IPS DF 6.9 (cell line): ENCODE measurements around the gene TEPSIN.

ENCODE experiments used
- DNase-seq: peaks from one replicate; pipeline ENCODE4 v3.0.0-alpha.2; 2013; ENCODE audit warnings: low read depth, low spot score
- H3K27ac ChIP-seq: one replicate; pipeline ENCODE4 v1.5.1; 2013; ENCODE audit warnings: low read length, control low read depth
- H3K27me3 ChIP-seq: 2 replicates; pipeline ENCODE4 v1.6.1; 2013; ENCODE audit warnings: mild to moderate bottlenecking, low read length; ENCODE audit not compliant: control insufficient read depth, insufficient read depth
- H3K36me3 ChIP-seq: 2 replicates; pipeline ENCODE4 v1.6.1; 2013; ENCODE audit warnings: low read length; ENCODE audit not compliant: control insufficient read depth, insufficient read depth
- H3K4me1 ChIP-seq: 2 replicates; pipeline ENCODE4 v1.6.1; 2013; ENCODE audit warnings: low read length; ENCODE audit not compliant: control insufficient read depth, insufficient read depth
- H3K4me3 ChIP-seq: 2 replicates; pipeline ENCODE4 v1.5.1; 2013; ENCODE audit warnings: mild to moderate bottlenecking, low read length
- H3K9me3 ChIP-seq: 2 replicates; pipeline ENCODE4 v1.6.1; 2013; ENCODE audit warnings: low read length, inconsistent platforms; ENCODE audit not compliant: control insufficient read depth, insufficient read depth
- WGBS: extraction: QIAGEN DNeasy Blood & Tissue Kit; methylation state at CpG from one replicate; pipeline ENCODE4 v1.1.7; 2013; ENCODE audit warnings: mixed read lengths, missing lambda C conversion rate; ENCODE audit not compliant: insufficient read length, insufficient coverage; 5-methylcytosine and 5-hydroxymethylcytosine counted together

TEPSIN gene

GRCh38 chr17:81257533-81257932 lies 18.7 kb upstream of the TEPSIN start:
- H3K27me3 ChIP-seq: no peaks in the 10 kb centered on the region
- no peak for DNase-seq
- no CpG with 5 or more reads among the region's 19 CpGs for WGBS
- H3K4me1 ChIP-seq: no peaks in the 10 kb centered on the region
- no peak overlapping the region for H3K4me3 ChIP-seq
- no peaks in the 10 kb centered on the region for H3K9me3 ChIP-seq
- H3K36me3 ChIP-seq: peaks cover 8% of the 10 kb centered on the region; the same call in 1 of the 2 replicates
- H3K27ac ChIP-seq: no peak overlapping the region

GRCh38 chr17:81256616-81257015 lies 17.8 kb upstream of the TEPSIN start:
- no peak for DNase-seq
- WGBS: no CpG with 5 or more reads among the region's 12 CpGs
- no peak overlapping the region for H3K27ac ChIP-seq
- peaks cover 8% of the 10 kb centered on the region; the same call in 1 of the 2 replicates for H3K36me3 ChIP-seq
- no peak overlapping the region for H3K4me3 ChIP-seq
- H3K4me1 ChIP-seq: no peaks in the 10 kb centered on the region
- H3K9me3 ChIP-seq: no peaks in the 10 kb centered on the region
- H3K27me3 ChIP-seq: no peaks in the 10 kb centered on the region

- Histone ChIP-seq H3K27ac (no peak overlapping the region), H3K36me3 (peaks cover 8% of the 10 kb centered on the region; the same call in 1 of the 2 replicates), H3K27me3 (no peaks in the 10 kb centered on the region), H3K4me1 (no peaks in the 10 kb centered on the region), H3K4me3 (no peak overlapping the region), H3K9me3 (no peaks in the 10 kb centered on the region)
- WGBS: no CpG with 5 or more reads among the region's 35 CpGs
- no peak for DNase-seq
Observed at GRCh38 chr17:81254955-81255717, 16.3 kb upstream of the TEPSIN start.

- 100% methylated on average over 7 of the region's 19 CpGs for WGBS
- DNase-seq: no peak
- H3K27me3 ChIP-seq: no peaks in the 10 kb centered on the region
Observed at GRCh38 chr17:81253358-81254131, 14.7 kb upstream of the TEPSIN start.

GRCh38 chr17:81252987-81253329 lies 14.1 kb upstream of the TEPSIN start:
- DNase-seq: no peak
- Histone ChIP-seq H3K4me1 (peaks cover 2% of the 10 kb centered on the region; the same call in 1 of the 2 replicates), H3K9me3 (no peaks in the 10 kb centered on the region), H3K36me3 (no peaks in the 10 kb centered on the region; the same call in 1 of the 2 replicates), H3K27ac (no peak overlapping the region), H3K27me3 (no peaks in the 10 kb centered on the region), H3K4me3 (no peak overlapping the region)
- WGBS: no CpG with 5 or more reads among the region's 15 CpGs

More at GRCh38 chr17:81253358-81254131, 14.7 kb upstream of the TEPSIN start:
- no peak overlapping the region for H3K4me3 ChIP-seq
- peaks cover 2% of the 10 kb centered on the region; the same call in 1 of the 2 replicates for H3K4me1 ChIP-seq
- H3K9me3 ChIP-seq: no peaks in the 10 kb centered on the region
- no peak overlapping the region for H3K27ac ChIP-seq
- no peaks in the 10 kb centered on the region; the same call in 1 of the 2 replicates for H3K36me3 ChIP-seq

GRCh38 chr17:81252326-81252986 lies 13.6 kb upstream of the TEPSIN start:
- H3K36me3 ChIP-seq: no peaks in the 10 kb centered on the region; the same call in 1 of the 2 replicates
- no peak for DNase-seq
- H3K4me1 ChIP-seq: peaks cover 2% of the 10 kb centered on the region; the same call in 1 of the 2 replicates
- no peak overlapping the region for H3K27ac ChIP-seq
- no peaks in the 10 kb centered on the region for H3K9me3 ChIP-seq
- H3K27me3 ChIP-seq: no peaks in the 10 kb centered on the region
- H3K4me3 ChIP-seq: no peak overlapping the region
- WGBS: no CpG with 5 or more reads among the region's 15 CpGs

GRCh38 chr17:81251709-81252301 lies 12.9 kb upstream of the TEPSIN start:
- H3K27ac ChIP-seq: no peak overlapping the region
- H3K27me3 ChIP-seq: no peaks in the 10 kb centered on the region
- WGBS: no CpG with 5 or more reads among the region's 29 CpGs
- DNase-seq: no peak
- peaks cover 2% of the 10 kb centered on the region; the same call in 1 of the 2 replicates for H3K4me1 ChIP-seq
- no peak overlapping the region for H3K4me3 ChIP-seq
- no peaks in the 10 kb centered on the region; the same call in 1 of the 2 replicates for H3K36me3 ChIP-seq
- H3K9me3 ChIP-seq: no peaks in the 10 kb centered on the region

- peaks cover 2% of the 10 kb centered on the region; the same call in 1 of the 2 replicates for H3K4me1 ChIP-seq
- no peaks in the 10 kb centered on the region for H3K9me3 ChIP-seq
- no peak overlapping the region for H3K4me3 ChIP-seq
- WGBS: no CpG with 5 or more reads among the region's 25 CpGs
- no peaks in the 10 kb centered on the region; the same call in 1 of the 2 replicates for H3K36me3 ChIP-seq
- no peak overlapping the region for H3K27ac ChIP-seq
- no peak for DNase-seq
- H3K27me3 ChIP-seq: no peaks in the 10 kb centered on the region
Observed at GRCh38 chr17:81251094-81251708, 12.3 kb upstream of the TEPSIN start.

GRCh38 chr17:81250286-81251093 lies 11.6 kb upstream of the TEPSIN start:
- Histone ChIP-seq H3K36me3 (no peaks in the 10 kb centered on the region; the same call in 1 of the 2 replicates), H3K9me3 (no peaks in the 10 kb centered on the region), H3K27me3 (no peaks in the 10 kb centered on the region), H3K4me1 (peaks cover 2% of the 10 kb centered on the region; the same call in 1 of the 2 replicates), H3K27ac (no peak overlapping the region), H3K4me3 (no peak overlapping the region; the same call in 1 of the 2 replicates)
- DNase-seq: no peak
- WGBS: no CpG with 5 or more reads among the region's 31 CpGs
